ENCODE results near the gene DRAXIN. TPM values are rescaled to one million over a fixed set of nuclear protein-coding genes. Genes with fewer than 3 reads are reported as not detected.
A peak's percentile ranks its signal among the peaks of the same experiment; 100 is the strongest.

DRAXIN gene
- total RNA-seq, 1 donor from 2014 or later, result 9.7 TPM

DNA sequence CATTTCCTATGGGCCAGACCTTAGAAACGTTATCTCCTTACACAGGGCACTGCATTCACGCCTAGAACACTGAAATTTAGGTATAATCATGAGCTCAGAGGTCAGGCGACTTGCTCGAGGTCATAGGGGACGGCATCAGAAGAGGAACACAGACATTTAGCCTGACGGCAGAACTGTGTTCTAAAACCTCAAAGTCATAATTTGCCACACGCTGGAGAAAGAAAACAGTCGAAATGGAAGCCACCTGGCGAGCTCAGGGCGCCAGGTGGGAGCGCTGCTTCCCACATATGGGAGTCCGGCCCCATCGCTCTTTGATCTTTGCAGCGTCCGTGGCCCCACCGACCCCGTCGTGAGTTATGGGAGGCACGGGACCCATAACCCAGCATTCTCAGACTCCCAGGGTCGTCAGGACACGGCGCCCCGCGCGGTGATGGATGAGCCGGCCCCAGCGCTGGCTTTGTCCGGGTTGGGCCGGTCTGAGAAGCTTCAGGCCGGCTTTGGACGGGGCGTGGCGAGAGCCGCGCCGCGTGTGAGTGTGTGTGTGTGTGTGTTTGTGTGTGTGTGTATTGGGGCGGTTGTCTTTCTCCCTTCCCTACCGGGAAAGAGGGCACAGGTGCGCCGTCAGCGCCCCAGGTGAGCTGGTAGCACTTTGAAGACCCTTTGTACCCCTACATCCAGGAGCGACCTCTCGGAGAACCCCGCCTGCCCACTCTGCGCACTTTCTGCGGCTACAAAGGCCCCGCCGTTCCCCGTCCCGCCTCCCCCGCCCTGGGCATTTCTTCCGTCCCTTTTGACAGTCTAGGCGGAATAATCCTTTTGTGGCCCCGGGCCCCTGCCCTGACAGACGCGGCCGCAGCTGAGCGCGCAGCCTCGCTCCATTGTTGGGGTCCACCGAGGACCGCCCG, 861 bp upstream of the DRAXIN start:
- Mint-ChIP-seq H3K36me3 (ENCODE audit: low read depth) (no peaks in the 10 kb centered on the region), H3K27me3 (ENCODE audit: low read depth) (peaks cover 43% of the 10 kb centered on the region), H3K27ac (ENCODE audit: unreplicated experiment) (peak overlapping the region; percentile 91), H3K4me3 (peak overlapping the region; percentile 93), H3K4me1 (peaks cover 22% of the 10 kb centered on the region), H3K9me3 (no peaks in the 10 kb centered on the region)
- DNase-seq (ENCODE audit: low read depth, low spot score), result peak; percentile 41
- TF ChIP-seq, protein P1, sequence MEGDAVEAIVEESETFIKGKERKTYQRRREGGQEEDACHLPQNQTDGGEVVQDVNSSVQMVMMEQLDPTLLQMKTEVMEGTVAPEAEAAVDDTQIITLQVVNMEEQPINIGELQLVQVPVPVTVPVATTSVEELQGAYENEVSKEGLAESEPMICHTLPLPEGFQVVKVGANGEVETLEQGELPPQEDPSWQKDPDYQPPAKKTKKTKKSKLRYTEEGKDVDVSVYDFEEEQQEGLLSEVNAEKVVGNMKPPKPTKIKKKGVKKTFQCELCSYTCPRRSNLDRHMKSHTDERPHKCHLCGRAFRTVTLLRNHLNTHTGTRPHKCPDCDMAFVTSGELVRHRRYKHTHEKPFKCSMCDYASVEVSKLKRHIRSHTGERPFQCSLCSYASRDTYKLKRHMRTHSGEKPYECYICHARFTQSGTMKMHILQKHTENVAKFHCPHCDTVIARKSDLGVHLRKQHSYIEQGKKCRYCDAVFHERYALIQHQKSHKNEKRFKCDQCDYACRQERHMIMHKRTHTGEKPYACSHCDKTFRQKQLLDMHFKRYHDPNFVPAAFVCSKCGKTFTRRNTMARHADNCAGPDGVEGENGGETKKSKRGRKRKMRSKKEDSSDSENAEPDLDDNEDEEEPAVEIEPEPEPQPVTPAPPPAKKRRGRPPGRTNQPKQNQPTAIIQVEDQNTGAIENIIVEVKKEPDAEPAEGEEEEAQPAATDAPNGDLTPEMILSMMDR (conservative IDR thresholded peaks at IDR 0.05), result peak; percentile 32

DNA sequence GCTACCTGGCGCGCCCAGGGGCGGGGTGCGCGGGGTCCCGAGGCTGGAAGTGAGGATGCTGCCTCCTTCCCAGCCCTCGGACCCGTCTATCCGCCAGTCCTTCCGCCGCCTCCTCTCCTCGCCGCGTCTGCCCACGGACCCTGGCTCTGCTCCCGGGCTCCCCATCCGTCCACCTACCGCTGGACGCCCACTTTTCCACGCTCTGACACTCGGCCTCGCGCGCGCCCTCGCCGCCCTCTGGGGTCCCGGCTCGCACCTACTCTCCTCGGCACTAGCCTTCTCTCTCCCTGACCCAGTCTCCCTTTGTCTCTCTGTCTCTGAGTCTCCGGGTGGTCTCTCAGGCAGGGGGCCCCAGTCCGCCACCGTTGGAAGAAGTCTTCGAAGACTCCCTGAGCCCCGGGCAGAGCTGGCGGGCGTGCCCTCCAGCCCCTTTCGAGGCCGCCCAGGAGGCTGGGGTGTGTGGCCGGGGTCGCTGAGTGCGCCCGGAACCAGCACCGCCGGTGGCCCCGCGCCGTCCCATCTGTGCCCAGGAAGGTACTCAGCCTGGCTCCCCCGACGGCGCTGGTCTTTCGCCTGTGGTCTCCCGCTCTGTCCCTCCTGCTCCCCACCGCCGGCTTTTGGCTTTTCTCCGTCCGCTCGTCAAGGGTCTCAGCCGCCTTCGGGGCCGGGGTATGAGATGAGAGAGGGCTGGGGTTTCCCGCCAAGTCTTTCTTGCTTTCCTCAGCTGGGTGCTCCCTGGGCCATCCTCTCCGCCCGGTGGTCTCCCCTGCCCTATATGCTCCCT, 610 bp downstream of the DRAXIN start:
- TF ChIP-seq, protein P1 (conservative IDR thresholded peaks at IDR 0.05), result no peak
- no peak for DNase-seq (ENCODE audit: low read depth, low spot score)
- Mint-ChIP-seq H3K4me3 (peak overlapping the region; percentile 83), H3K9me3 (no peaks in the 10 kb centered on the region), H3K36me3 (ENCODE audit: low read depth) (no peaks in the 10 kb centered on the region), H3K4me1 (peaks cover 22% of the 10 kb centered on the region), H3K27ac (ENCODE audit: unreplicated experiment) (no peak overlapping the region), H3K27me3 (ENCODE audit: low read depth) (peaks cover 46% of the 10 kb centered on the region)

DNA sequence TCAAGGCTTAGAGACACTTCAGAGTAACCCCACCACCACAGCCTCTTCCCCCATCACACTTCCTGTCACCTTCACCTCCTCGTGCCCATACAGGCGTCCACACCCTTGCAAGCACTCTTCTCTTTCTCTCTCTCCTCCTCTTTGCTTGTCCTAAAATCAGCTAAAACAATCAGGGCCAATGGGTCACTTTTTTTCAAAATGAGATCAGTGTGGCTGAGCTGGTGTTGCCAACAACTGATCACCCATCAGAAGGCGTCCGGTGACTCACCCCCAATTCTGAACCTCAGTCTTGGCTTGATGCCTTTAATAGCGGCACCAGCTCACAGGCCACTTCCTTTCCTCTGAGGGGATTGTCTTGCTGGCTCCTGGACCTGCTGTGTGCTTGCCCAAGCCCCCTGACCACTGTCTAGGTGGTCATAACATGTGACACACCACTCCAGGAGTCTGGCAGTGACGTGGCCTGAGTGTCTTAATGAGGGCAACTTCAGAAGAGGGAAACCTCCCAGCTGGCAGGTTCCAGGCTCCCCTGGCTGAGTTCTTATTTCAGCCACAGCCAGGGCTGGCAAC, 1.6 kb downstream of the DRAXIN start:
- Mint-ChIP-seq H3K27me3 (ENCODE audit: low read depth) (peaks cover 47% of the 10 kb centered on the region), H3K9me3 (no peaks in the 10 kb centered on the region), H3K27ac (ENCODE audit: unreplicated experiment) (no peak overlapping the region), H3K4me1 (peaks cover 22% of the 10 kb centered on the region), H3K4me3 (peak overlapping the region; percentile 78), H3K36me3 (ENCODE audit: low read depth) (no peaks in the 10 kb centered on the region)
- no peak for DNase-seq (ENCODE audit: low read depth, low spot score)
- TF ChIP-seq, protein P1 (conservative IDR thresholded peaks at IDR 0.05), result no peak

DNA sequence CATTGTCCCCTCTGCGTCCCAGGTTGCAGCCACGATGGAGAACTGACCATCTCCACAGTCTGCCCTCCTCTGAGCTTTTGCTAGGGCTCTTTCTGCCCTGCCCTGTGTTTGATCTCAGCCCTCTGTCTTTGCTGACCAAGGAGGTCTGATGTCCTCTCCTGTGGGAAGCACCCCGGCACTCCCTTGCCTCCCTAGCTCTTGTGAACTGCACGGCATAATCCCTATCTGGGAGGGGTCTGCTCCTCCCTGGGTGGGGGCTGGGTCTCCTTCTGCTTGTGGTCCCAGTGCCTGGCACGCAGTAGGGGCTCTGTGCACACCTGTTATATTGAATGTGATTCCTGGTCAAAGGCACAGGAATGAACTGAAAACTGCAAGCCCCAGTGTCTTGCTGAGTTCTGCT, 2.4 kb downstream of the DRAXIN start:
- DNase-seq (ENCODE audit: low read depth, low spot score), result no peak
- Mint-ChIP-seq H3K27me3 (ENCODE audit: low read depth) (peaks cover 49% of the 10 kb centered on the region), H3K4me1 (peaks cover 22% of the 10 kb centered on the region), H3K4me3 (peak overlapping the region; percentile 78), H3K27ac (ENCODE audit: unreplicated experiment) (no peak overlapping the region), H3K36me3 (ENCODE audit: low read depth) (no peaks in the 10 kb centered on the region), H3K9me3 (no peaks in the 10 kb centered on the region)
- TF ChIP-seq, protein P1 (conservative IDR thresholded peaks at IDR 0.05), result no peak

DNA sequence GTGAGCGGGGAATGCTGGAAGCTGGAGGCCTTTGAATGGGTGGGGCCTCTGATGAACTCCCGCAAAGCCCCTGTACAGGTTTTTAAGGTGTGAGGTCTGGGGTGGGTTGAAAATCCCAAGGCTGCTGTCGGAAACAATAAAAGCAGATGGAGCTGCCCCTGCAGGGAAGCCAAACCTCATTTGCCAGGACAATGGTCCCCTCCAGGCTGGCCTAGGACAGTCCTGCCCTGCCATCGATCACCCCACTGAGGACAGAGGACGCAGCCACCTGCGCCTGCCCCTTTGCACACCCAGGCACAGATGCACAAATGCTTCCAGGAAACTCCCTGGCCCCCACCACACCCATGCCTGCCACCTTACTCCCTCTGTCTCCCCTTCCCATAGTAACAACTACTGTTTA, 4.4 kb downstream of the DRAXIN start:
- Mint-ChIP-seq H3K27me3 (ENCODE audit: low read depth) (peaks cover 42% of the 10 kb centered on the region), H3K27ac (ENCODE audit: unreplicated experiment) (no peak overlapping the region), H3K4me3 (peak overlapping the region; percentile 12), H3K4me1 (peaks cover 9% of the 10 kb centered on the region), H3K36me3 (ENCODE audit: low read depth) (no peaks in the 10 kb centered on the region), H3K9me3 (no peaks in the 10 kb centered on the region)
- no peak for DNase-seq (ENCODE audit: low read depth, low spot score)
- TF ChIP-seq, protein P1 (conservative IDR thresholded peaks at IDR 0.05), result no peak

All from neural crest cell (in vitro differentiated cells).